Neural cell (in vitro differentiated cells): Measurements from ENCODE around the gene SNAI1. TPM values are rescaled to one million over a fixed set of nuclear protein-coding genes. Genes with fewer than 3 reads are reported as not detected.
"Not testable (repeated sequence)": the region's sequence is repeated elsewhere in the genome, so short reads cannot be mapped to it uniquely, and the experiment has no call there.

Experiments
- H2AFZ ChIP-seq: fragments of 200-600, 300-800 bp; sonication (generic), shearing (Covaris generic); 2 replicates; pipeline ENCODE4 v1.6.0; 2014; ENCODE audit warnings: low read depth, mild to moderate bottlenecking, antibody characterized with exemption, low read length, moderate library complexity
- H3F3A ChIP-seq: fragments of 200-600 bp; shearing (Covaris generic); 2 replicates; pipeline ENCODE4 v1.6.1; 2016; ENCODE audit warnings: mild to moderate bottlenecking, moderate library complexity, mixed read lengths, antibody characterized with exemption, low read length; ENCODE audit not compliant: insufficient read depth, poor library complexity, severe bottlenecking
- H3K27ac ChIP-seq: fragments of 200-600, 300-800 bp; sonication (generic), shearing (Covaris generic); 2 replicates; pipeline ENCODE4 v1.5.1; 2014; ENCODE audit warnings: mild to moderate bottlenecking, low read length, moderate library complexity
- H3K27me3 ChIP-seq: fragments of 300-800, 200-600 bp; sonication (generic), shearing (Covaris generic); 2 replicates; pipeline ENCODE4 v1.6.0; 2014; ENCODE audit warnings: mild to moderate bottlenecking, low read depth, low read length, moderate library complexity; ENCODE audit not compliant: insufficient read depth
- H3K36me3 ChIP-seq: fragments of 300-800, 200-600 bp; sonication (generic), shearing (Covaris generic); 2 replicates; pipeline ENCODE4 v1.5.1; 2014; ENCODE audit warnings: mild to moderate bottlenecking, antibody characterized with exemption, low read length, moderate library complexity; ENCODE audit not compliant: insufficient read depth
- H3K4me2 ChIP-seq: fragments of 300-800, 200-600 bp; sonication (generic), shearing (Covaris generic); 2 replicates; pipeline ENCODE4 v1.6.0; 2014; ENCODE audit warnings: mild to moderate bottlenecking, low read length
- H3K4me3 ChIP-seq: fragments of 300-800, 200-600 bp; sonication (generic), shearing (Covaris generic); 2 replicates; pipeline ENCODE4 v1.5.1; 2014; ENCODE audit warnings: mild to moderate bottlenecking, low read length, moderate library complexity
- H3K79me2 ChIP-seq: fragments of 200-600 bp; shearing (Covaris generic); replicated peaks from 2 replicates; pipeline ENCODE4 v1.6.0; 2014; ENCODE audit warnings: mild to moderate bottlenecking, low read length, moderate library complexity; ENCODE audit not compliant: insufficient read depth
- H3K9ac ChIP-seq: fragments of 300-800, 200-600 bp; sonication (generic), shearing (Covaris generic); 2 replicates; pipeline ENCODE4 v1.6.1; 2016; ENCODE audit warnings: mild to moderate bottlenecking, low read length, mixed read lengths
- H3K9me2 ChIP-seq: fragments of 200-600 bp; shearing (Covaris generic); 2 replicates; pipeline ENCODE4 v1.6.1; 2016; ENCODE audit warnings: mild to moderate bottlenecking, low read length, mixed read lengths; ENCODE audit not compliant: insufficient read depth
- H3K9me3 ChIP-seq: fragments of 200-600, 300-800 bp; sonication (generic), shearing (Covaris generic); 2 replicates; pipeline ENCODE4 v1.6.1; 2016; ENCODE audit warnings: mild to moderate bottlenecking, mixed run types, low read length, moderate library complexity, mixed read lengths
- H4K20me1 ChIP-seq: fragments of 200-600 bp; shearing (Covaris generic); 2 replicates; pipeline ENCODE4 v1.6.1; 2016; ENCODE audit warnings: mild to moderate bottlenecking, mixed run types; ENCODE audit not compliant: insufficient read depth
- CTCF ChIP-seq: fragments of 450-650 bp; IDR thresholded peaks from 2 replicates; pipeline ENCODE4 v1.5.1; 2014; ENCODE audit warnings: antibody characterized with exemption, mild to moderate bottlenecking, moderate library complexity; ENCODE audit not compliant: poor library complexity, severe bottlenecking
- EP300 ChIP-seq: fragments of 450-650 bp; conservative IDR thresholded peaks from 2 replicates; pipeline ENCODE4 v1.6.1; 2014; ENCODE audit warnings: antibody characterized with exemption, mild to moderate bottlenecking, moderate library complexity; ENCODE audit not compliant: poor library complexity, severe bottlenecking
- EZH2 ChIP-seq: fragments of 200-600, 300-800 bp; shearing (Covaris generic), sonication (generic); IDR thresholded peaks from 2 replicates; pipeline ENCODE4 v1.6.1; 2014; ENCODE audit warnings: antibody characterized with exemption, low read length, borderline replicate concordance, mild to moderate bottlenecking; ENCODE audit not compliant: insufficient read depth, poor library complexity, severe bottlenecking
- MXI1 ChIP-seq: fragments of 450-650 bp; conservative IDR thresholded peaks from 2 replicates; pipeline ENCODE4 v1.6.1; 2014; ENCODE audit warnings: antibody characterized with exemption, mild to moderate bottlenecking; ENCODE audit not compliant: poor library complexity, severe bottlenecking
- POLR2AphosphoS5 ChIP-seq: IDR thresholded peaks from 2 replicates; pipeline ENCODE4 v1.6.1; 2012
- RAD21 ChIP-seq: fragments of 450-650 bp; conservative IDR thresholded peaks from 2 replicates; pipeline ENCODE4 v1.6.1; 2014; ENCODE audit warnings: antibody characterized with exemption, mild to moderate bottlenecking, moderate library complexity
- REST ChIP-seq: IDR thresholded peaks from 2 replicates; pipeline ENCODE4 v1.6.1; 2012; ENCODE audit warnings: borderline replicate concordance
- SMC3 ChIP-seq: fragments of 450-650 bp; conservative IDR thresholded peaks from 2 replicates; pipeline ENCODE4 v1.6.1; 2014; ENCODE audit warnings: antibody characterized with exemption, mild to moderate bottlenecking, moderate library complexity; ENCODE audit not compliant: poor library complexity
- TAF1 ChIP-seq: IDR thresholded peaks from 2 replicates; pipeline ENCODE4 v1.6.1; 2012; ENCODE audit warnings: low read depth
- polyA plus RNA-seq: library from polyadenylated mRNA; depleted of rRNA; stranded (reverse); fragments of >200 nt; gene quantifications from 2 replicates; pipeline ENCODE4 v1.2.3, GENCODE V29; 2014

Gene SNAI1
- polyA plus RNA-seq, 1 donor from 2014 or later = 0.31 TPM

GRCh38 chr20:49951151-49951550 is 31.6 kb upstream of the SNAI1 start:
- Histone ChIP-seq H3K9me3 (no peaks in the 10 kb centered on the region), H3K4me3 (no peak overlapping the region), H3F3A (no peaks in the 10 kb centered on the region), H3K27ac (no peak overlapping the region), H3K9ac (no peak overlapping the region), H3K9me2 (no peaks in the 10 kb centered on the region), H4K20me1 (no peaks in the 10 kb centered on the region), H3K27me3 (no peaks in the 10 kb centered on the region), H3K36me3 (peaks cover 5% of the 10 kb centered on the region), H3K79me2 (no peaks in the 10 kb centered on the region), H2AFZ (no peak overlapping the region), H3K4me2 (no peak overlapping the region)
- no peak for TF ChIP-seq RAD21
- no peak for TF ChIP-seq CTCF
- TF ChIP-seq REST = no peak
- TF ChIP-seq POLR2AphosphoS5 = no peak
- TF ChIP-seq SMC3 = no peak
- TF ChIP-seq TAF1 = no peak
- no peak for TF ChIP-seq EP300
- TF ChIP-seq EZH2 = no peak
- TF ChIP-seq MXI1 = no peak

- Histone ChIP-seq H3K4me3 (no peak overlapping the region), H3K27ac (no peak overlapping the region), H3K36me3 (peaks cover 5% of the 10 kb centered on the region), H2AFZ (no peak overlapping the region), H3K4me2 (no peak overlapping the region), H3F3A (no peaks in the 10 kb centered on the region), H3K9me2 (no peaks in the 10 kb centered on the region), H3K27me3 (no peaks in the 10 kb centered on the region), H4K20me1 (no peaks in the 10 kb centered on the region), H3K79me2 (no peaks in the 10 kb centered on the region), H3K9ac (no peak overlapping the region), H3K9me3 (no peaks in the 10 kb centered on the region)
- TF ChIP-seq MXI1 = no peak
- no peak for TF ChIP-seq REST
- TF ChIP-seq TAF1 = no peak
- no peak for TF ChIP-seq SMC3
- TF ChIP-seq RAD21 = no peak
- TF ChIP-seq EZH2 = no peak
- no peak for TF ChIP-seq CTCF
- no peak for TF ChIP-seq POLR2AphosphoS5
- TF ChIP-seq EP300 = no peak
Observed at GRCh38 chr20:49955167-49955566, 27.6 kb upstream of the SNAI1 start.

- not testable (repeated sequence) for H3K9me2 ChIP-seq, H4K20me1 ChIP-seq
Observed at GRCh38 chr20:49955830-49956396, 26.9 kb upstream of the SNAI1 start.

More at GRCh38 chr20:49955830-49956396, 26.9 kb upstream of the SNAI1 start:
- not testable (repeated sequence) for H3K9ac ChIP-seq, H3K27me3 ChIP-seq, H3K27ac ChIP-seq, H3K79me2 ChIP-seq, H3K9me3 ChIP-seq, H3K4me2 ChIP-seq, H2AFZ ChIP-seq, H3F3A ChIP-seq, H3K4me3 ChIP-seq, H3K36me3 ChIP-seq
